RWPE1 (cell line): ENCODE data around the gene FGD4.

Source experiments
- CTCF ChIA-PET: fragments of 350-600 bp; sonication (Branson Sonifier 250); formaldehyde crosslinking; extraction: SDS; loops from one replicate; lab custom pipeline; 2021; lab: Yijun Ruan, JAX
- POLR2A ChIA-PET: fragments of 400-600 bp; formaldehyde crosslinking; extraction: SDS; loops from one replicate; lab custom pipeline; 2020; ENCODE audit warnings: antibody characterized with exemption; ENCODE audit not compliant: low non-redundant PET; lab: Yijun Ruan, JAX
- DNase-seq: peaks from one replicate; pipeline ENCODE4 v3.0.0; 2012; ENCODE audit warnings: low spot score
- H3K27ac ChIP-seq: fragments of 450-650 bp; 2 replicates; pipeline ENCODE4 v1.5.1; 2017
- TF ChIP-seq, protein P1 (sequence below): fragments of 450-650 bp; conservative IDR thresholded peaks from 2 replicates; pipeline ENCODE4 v1.5.1; 2017; ENCODE audit warnings: low read depth, mild to moderate bottlenecking

Gene FGD4

DNA sequence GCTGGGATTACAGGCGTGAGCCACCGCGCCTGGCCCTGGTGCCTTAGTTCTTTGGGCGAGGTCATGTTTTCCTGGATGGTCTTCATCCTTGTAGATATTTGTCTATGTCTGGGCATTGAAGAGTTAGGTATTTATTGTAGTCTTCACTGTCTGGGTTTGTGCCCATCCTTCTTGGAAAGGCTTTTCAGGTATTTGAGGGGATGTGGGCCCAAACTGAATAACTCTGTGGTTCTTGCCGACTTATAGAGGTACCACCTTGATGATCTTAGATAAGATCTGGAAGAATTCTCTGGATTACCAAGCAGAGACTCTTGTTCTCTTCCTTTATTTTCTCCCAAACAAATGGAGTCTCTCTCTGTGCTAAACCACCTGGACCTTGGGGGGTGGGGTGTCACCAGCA, 18.9 kb downstream of the FGD4 start:
- no peak for DNase-seq
- H3K27ac ChIP-seq = peak overlapping the region; percentile 58; the same call in 1 of the 2 replicates
- POLR2A ChIA-PET = no interaction called here
- TF ChIP-seq, protein P1, sequence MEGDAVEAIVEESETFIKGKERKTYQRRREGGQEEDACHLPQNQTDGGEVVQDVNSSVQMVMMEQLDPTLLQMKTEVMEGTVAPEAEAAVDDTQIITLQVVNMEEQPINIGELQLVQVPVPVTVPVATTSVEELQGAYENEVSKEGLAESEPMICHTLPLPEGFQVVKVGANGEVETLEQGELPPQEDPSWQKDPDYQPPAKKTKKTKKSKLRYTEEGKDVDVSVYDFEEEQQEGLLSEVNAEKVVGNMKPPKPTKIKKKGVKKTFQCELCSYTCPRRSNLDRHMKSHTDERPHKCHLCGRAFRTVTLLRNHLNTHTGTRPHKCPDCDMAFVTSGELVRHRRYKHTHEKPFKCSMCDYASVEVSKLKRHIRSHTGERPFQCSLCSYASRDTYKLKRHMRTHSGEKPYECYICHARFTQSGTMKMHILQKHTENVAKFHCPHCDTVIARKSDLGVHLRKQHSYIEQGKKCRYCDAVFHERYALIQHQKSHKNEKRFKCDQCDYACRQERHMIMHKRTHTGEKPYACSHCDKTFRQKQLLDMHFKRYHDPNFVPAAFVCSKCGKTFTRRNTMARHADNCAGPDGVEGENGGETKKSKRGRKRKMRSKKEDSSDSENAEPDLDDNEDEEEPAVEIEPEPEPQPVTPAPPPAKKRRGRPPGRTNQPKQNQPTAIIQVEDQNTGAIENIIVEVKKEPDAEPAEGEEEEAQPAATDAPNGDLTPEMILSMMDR = no peak
- CTCF ChIA-PET = no interaction called here

DNA sequence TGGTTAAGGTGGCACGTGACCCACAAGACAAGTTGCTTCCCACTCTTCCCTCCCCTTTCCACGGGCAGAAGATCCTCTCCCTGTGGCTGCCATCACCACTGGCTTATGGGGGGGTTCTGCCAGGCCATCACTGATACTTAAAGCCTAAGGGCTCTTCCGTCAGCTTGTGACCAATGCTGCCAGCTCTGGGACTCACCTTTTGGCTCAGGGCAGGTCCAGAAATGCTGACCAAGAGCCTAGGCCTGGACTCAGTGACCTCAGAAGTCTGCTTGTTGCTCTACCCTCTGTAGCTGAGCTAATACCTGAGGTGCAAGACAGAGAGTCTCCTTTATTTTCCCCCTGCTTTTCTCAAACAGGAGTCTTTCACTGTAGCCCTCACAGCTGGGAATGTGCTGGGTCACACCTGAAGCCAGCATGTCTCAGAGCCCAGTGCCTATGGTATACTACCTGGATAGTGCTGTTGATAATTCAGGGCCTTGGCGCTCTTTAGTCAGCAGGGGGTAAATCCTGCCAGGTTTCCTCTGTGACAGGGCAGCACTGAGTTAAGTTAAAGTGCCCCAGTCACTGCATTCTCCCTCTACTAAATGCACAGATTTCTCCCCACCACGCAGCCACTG, 19.7 kb downstream of the FGD4 start:
- ChIA-PET CTCF (interaction anchor here (0.6 kb wide), 1 partner anchor 125 kb away, joined by 3 read pairs; no protein-coding TSS in a partner anchor), POLR2A (no interaction called here)
- peak overlapping the region; percentile 58 for H3K27ac ChIP-seq
- no peak for DNase-seq
- TF ChIP-seq, protein P1 = no peak

DNA sequence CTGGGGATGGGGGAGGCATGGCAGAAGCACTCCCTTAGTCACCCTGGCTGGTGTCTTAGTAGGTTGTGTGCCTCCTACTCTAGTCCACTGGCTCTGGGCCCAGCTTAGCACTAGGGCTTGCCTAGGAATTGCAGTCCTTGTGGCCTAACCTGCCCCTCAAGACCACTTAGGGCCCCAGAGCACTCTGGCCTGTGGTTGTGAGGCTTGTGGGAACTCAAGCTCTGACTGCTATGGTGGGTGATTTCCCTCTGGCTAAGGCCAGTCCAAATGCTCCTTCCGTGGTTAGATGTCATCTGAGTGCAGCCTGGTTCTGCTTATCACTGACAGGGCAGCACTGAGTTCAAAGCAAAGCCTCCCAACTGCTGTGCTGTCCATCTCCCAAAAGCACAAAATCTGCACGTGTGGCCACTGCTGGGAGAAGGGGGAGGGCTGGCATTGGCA, 20.2 kb downstream of the FGD4 start:
- H3K27ac ChIP-seq = peak overlapping the region; percentile 58
- ChIA-PET POLR2A (no interaction called here), CTCF (interaction anchor here (0.6 kb wide), 1 partner anchor 125 kb away, joined by 3 read pairs; no protein-coding TSS in a partner anchor)
- TF ChIP-seq, protein P1 = no peak
- no peak for DNase-seq

DNA sequence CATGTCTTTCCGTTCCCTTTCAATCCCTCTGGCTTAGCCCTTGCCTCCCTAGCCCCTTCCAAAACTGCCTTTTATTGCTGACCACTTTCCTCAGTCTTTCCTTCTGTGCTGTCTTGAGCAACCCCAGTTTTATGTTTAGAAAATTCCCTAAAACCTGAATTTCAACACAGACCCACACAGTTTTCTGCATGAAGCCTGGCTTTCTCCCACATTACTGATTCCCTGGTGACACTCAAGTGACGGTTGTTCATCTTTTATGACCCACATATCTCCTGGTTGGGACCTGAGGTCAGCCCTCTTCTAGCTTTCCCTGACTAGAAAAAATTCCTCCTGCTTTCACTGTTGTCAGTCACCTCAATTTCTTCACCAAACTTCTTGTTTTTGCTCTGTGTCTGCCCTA, 21.0 kb downstream of the FGD4 start:
- no peak for DNase-seq
- POLR2A ChIA-PET = no interaction called here
- CTCF ChIA-PET = no interaction called here
- H3K27ac ChIP-seq = no peak overlapping the region
- TF ChIP-seq, protein P1 = no peak

DNA sequence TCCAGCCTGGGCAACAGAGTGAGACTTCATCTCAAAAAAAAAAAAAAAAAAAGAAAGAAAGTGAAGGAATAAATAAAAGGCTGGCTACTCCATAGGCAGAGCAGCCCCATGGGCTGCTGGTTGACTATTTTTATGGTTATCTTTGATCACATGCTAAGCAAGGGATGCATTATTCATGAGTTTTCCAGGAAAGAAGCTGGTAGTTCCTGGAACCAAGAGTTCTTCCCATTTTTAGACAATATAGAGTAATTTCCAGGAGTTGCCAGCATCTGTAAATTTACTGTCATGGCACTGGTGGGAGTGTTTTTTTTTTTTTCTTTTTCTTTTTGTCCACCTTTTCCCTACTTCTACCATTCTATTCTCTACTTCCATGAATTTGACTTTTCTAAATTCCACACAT, 24.2 kb downstream of the FGD4 start:
- no peak for DNase-seq
- TF ChIP-seq, protein P1 = no peak
- ChIA-PET POLR2A (no interaction called here), CTCF (no interaction called here)
- H3K27ac ChIP-seq = peak overlapping the region; percentile 73

DNA sequence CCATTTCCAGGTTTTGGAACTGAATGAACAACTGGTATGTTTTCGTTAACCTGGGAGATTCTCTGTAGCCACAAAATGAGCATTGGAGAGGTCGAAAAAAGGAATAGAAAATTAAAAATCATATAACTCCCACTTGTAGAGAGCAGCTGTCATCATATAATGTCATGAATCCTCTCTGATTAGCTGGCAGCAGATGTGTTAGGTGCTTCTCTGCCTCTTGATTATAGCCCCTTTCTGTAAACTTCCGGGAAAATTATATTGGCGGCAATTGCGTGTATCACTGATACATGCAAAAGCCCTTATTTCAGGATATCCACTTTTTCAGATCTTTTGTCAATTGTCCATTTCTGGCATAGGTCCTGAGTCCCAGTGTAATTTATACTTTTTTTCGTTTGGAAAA, 31.7 kb downstream of the FGD4 start:
- H3K27ac ChIP-seq = no peak overlapping the region
- TF ChIP-seq, protein P1 = no peak
- ChIA-PET POLR2A (no interaction called here), CTCF (no interaction called here)
- no peak for DNase-seq
